ENCODE results near the gene HPS3. TPM values are rescaled to one million over a fixed set of nuclear protein-coding genes. Genes with fewer than 3 reads are reported as not detected.
A peak's percentile ranks its signal among the peaks of the same experiment; 100 is the strongest.

The HPS3 gene
- total and polyA plus RNA-seq, 2 of the 4 experiments (the other 2 are of a cell fraction) = 15.2 to 24.2 TPM

DNA sequence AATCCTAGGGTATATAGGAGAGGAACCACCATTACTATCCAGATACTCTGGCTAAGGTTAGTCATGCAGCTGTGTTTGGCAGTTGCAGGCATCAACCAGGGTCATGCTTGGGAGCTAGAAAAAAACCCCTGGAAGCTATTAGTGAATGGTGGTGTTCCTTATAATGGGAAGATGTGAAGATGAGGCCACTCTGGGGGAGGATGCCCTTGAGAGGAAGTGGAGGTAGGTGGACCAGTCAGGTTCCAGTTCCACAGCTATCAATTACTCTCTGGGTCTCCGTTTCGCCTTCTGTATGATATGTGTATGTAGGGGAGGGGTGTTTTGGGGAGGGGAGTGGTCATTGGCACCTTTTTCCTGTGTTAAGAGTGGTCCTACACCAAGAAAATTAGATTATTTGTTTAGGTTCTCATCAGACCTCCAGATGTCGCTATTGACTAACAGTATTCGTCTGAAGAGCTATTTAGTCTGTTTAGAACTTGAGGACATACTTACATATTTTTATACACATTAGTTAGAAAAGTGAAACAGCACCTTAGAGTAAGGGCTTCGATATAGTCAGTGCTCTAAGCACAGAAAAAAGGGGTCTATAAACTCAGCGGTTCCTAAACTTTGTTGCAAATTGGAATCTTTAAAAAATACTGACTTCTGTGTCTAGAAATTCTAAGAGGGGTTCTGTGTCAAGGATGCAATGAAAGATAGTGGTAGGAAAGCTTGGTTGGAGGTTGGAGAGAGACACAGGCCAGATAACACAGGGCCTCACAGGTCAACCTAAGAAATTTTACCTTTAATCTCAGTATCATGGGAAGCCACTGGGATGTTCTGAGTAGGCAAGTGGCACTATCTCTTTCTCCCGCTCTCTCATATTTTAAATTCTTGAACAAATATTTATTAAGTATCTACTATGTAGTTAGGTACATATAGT is 9.1 kb upstream of the HPS3 start:
- no peak overlapping the region for H3K23ac ChIP-seq (ENCODE audit: low read depth, low read length)
- intact Hi-C loops (cut with micrococcal nuclease) (loop anchor here (1.0 to 2.0 kb wide), 4 partner anchors 153 to 360 kb away; no protein-coding TSS in a partner anchor), dilution Hi-C loops (cut with HindIII; ENCODE audit: low sequenced_read_pairs, unreplicated experiment) (no loop called here), in situ Hi-C loops (cut with MboI; ENCODE audit: low sequenced_read_pairs) (loop anchor here (25.0 kb wide), 1 partner anchor 592 kb away; no protein-coding TSS in a partner anchor)
- H3K36me3 ChIP-seq (ENCODE audit: control insufficient read depth, insufficient read depth, low read length) = no peaks in the 10 kb centered on the region
- H3K4ac ChIP-seq (ENCODE audit: low read depth, low read length) = 0 out of 2 replicates have a peak overlapping the region, but pooled peaks have one; percentile 33
- no peaks in the 10 kb centered on the region for H3K9me3 ChIP-seq (ENCODE audit: control insufficient read depth, insufficient read depth, low read length)
- no peaks in the 10 kb centered on the region for H3K4me1 ChIP-seq (ENCODE audit: control insufficient read depth, insufficient read depth, low read length)
- no peaks in the 10 kb centered on the region for H3K79me1 ChIP-seq (ENCODE audit: low read depth in 1 of 2, low read length in 2 of 2)
- H3K56ac ChIP-seq (ENCODE audit: extremely low read depth, insufficient read depth, low read length) = no peak overlapping the region
- no peak for TF ChIP-seq RFX5 (IDR thresholded peaks at IDR 0.05; ENCODE audit: low read depth, low read length)
- peak; percentile 86 for TF ChIP-seq RAD21 (IDR thresholded peaks at IDR 0.05; ENCODE audit: low read length)
- TF ChIP-seq, protein P1, sequence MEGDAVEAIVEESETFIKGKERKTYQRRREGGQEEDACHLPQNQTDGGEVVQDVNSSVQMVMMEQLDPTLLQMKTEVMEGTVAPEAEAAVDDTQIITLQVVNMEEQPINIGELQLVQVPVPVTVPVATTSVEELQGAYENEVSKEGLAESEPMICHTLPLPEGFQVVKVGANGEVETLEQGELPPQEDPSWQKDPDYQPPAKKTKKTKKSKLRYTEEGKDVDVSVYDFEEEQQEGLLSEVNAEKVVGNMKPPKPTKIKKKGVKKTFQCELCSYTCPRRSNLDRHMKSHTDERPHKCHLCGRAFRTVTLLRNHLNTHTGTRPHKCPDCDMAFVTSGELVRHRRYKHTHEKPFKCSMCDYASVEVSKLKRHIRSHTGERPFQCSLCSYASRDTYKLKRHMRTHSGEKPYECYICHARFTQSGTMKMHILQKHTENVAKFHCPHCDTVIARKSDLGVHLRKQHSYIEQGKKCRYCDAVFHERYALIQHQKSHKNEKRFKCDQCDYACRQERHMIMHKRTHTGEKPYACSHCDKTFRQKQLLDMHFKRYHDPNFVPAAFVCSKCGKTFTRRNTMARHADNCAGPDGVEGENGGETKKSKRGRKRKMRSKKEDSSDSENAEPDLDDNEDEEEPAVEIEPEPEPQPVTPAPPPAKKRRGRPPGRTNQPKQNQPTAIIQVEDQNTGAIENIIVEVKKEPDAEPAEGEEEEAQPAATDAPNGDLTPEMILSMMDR (conservative IDR thresholded peaks at IDR 0.05; ENCODE audit: low read depth, low read length) = peak; percentile 79
- no peak for TF ChIP-seq FOS (IDR thresholded peaks at IDR 0.05; ENCODE audit: low read depth, low read length)
- no peak for TF ChIP-seq RCOR1 (IDR thresholded peaks at IDR 0.05; ENCODE audit: insufficient replicate concordance, low read length)
- TF ChIP-seq MAZ (IDR thresholded peaks at IDR 0.05; ENCODE audit: borderline replicate concordance, low read depth, low read length) = no peak
- no peak for TF ChIP-seq MAFK (IDR thresholded peaks at IDR 0.05; ENCODE audit: low read depth, low read length)
- no peak for TF ChIP-seq NFE2L2 (IDR thresholded peaks at IDR 0.05; ENCODE audit: low read depth, low read length)
- TF ChIP-seq CHD1 (IDR thresholded peaks at IDR 0.05; ENCODE audit: low read depth, low read length) = no peak
- peak; percentile 91 for TF ChIP-seq SMC3 (IDR thresholded peaks at IDR 0.05; ENCODE audit: low read depth, low read length)
- H3K9ac ChIP-seq (ENCODE audit: low read depth, low read length) = no peak overlapping the region
- WGBS, 2 experiments (ENCODE audit: extremely low coverage in 2 of 2, insufficient read length in 1 of 2) = no CpG with 5 or more reads among the region's 7 CpGs
- H3K9me1 ChIP-seq (ENCODE audit: insufficient read depth, low read length) = no peaks in the 10 kb centered on the region
- no peak overlapping the region; the same call in 1 of the 2 replicates for H3K14ac ChIP-seq (replicated peaks; ENCODE audit: low read depth, low read length)
- H3K27ac ChIP-seq (ENCODE audit: insufficient read depth, low read length) = no peak overlapping the region
- ChIA-PET CTCF (interaction anchor here (0.6 to 1.7 kb wide), 14 partner anchors 9 to 366 kb away, joined by 3 to 8 read pairs (median 3); partner anchors contain the start of genes HPS3 and TM4SF18), POLR2A (ENCODE audit: unreplicated experiment) (no interaction called here)
- peak overlapping the region; percentile 41 for H2BK5ac ChIP-seq (ENCODE audit: low read depth, low read length, poor library complexity, severe bottlenecking)
- H4K91ac ChIP-seq (ENCODE audit: insufficient read depth, low read depth, low read length) = peak overlapping the region; percentile 68; the same call in 1 of the 2 replicates
- H2BK15ac ChIP-seq (ENCODE audit: low read depth, low read length) = peak overlapping the region; percentile 72; the same call in 1 of the 3 replicates
- H3K27me3 ChIP-seq (ENCODE audit: control insufficient read depth, insufficient read depth, low read length) = no peaks in the 10 kb centered on the region
- no peak overlapping the region for H4K5ac ChIP-seq (ENCODE audit: low read depth, low read length)
- no peaks in the 10 kb centered on the region for H4K20me1 ChIP-seq (ENCODE audit: insufficient read depth, low read length)
- peak overlapping the region; percentile 76; the same call in 1 of the 2 replicates for H2BK120ac ChIP-seq (ENCODE audit: low read depth, low read length)
- H2AK9ac ChIP-seq (replicated peaks; ENCODE audit: low read depth, low read length, poor library complexity) = no peak overlapping the region
- no TSS peak for BruUV-seq (replicated peaks)
- DNase-seq = peak; percentile 76
- peak overlapping the region in 1 of 2 experiments; percentile 81; a peak in 2 of 4 replicates for H4K8ac ChIP-seq (ENCODE audit: low read depth in 2 of 2, low read length in 2 of 2)
- no peak overlapping the region; the same call in 1 of the 2 replicates for H3K4me2 ChIP-seq (ENCODE audit: low read depth, low read length)
- ATAC-seq (ENCODE audit: low read depth) = peak; percentile 85
- no peak overlapping the region for H2AFZ ChIP-seq (replicated peaks; ENCODE audit: low read length, poor library complexity)
- peak overlapping the region; percentile 56 for H2AK5ac ChIP-seq (ENCODE audit: low read depth, low read length)
- no peak overlapping the region for H3K4me3 ChIP-seq (ENCODE audit: insufficient read depth, low read depth, low read length)
- H3K18ac ChIP-seq (ENCODE audit: low read depth, low read length) = peak overlapping the region; percentile 54; the same call in 1 of the 2 replicates
- H2BK20ac ChIP-seq (ENCODE audit: low read depth, low read length) = peak overlapping the region; percentile 81

All from IMR-90 (cell line).